ENCODE results near the gene PRKRA.

DNA sequence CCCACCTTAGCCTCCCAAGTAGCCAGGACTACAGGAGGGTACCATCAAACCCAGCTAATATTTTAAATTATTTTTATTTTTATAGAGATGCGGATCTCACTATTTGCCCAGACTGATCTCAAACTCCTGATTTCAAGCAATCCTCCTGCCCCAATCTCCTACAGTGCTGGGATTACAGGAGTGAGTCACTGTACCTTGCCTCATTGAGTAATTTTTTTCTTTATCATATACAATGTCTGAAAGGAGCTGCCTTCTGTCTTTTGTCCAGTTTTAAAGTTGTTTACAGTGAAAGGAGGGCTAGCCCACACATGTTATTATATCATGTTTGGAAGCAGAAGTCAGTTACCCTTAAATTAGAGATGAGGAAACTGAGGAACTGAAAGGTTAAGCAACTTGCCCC lies 32.5 kb downstream of the PRKRA start:
- TF ChIP-seq, protein P1, sequence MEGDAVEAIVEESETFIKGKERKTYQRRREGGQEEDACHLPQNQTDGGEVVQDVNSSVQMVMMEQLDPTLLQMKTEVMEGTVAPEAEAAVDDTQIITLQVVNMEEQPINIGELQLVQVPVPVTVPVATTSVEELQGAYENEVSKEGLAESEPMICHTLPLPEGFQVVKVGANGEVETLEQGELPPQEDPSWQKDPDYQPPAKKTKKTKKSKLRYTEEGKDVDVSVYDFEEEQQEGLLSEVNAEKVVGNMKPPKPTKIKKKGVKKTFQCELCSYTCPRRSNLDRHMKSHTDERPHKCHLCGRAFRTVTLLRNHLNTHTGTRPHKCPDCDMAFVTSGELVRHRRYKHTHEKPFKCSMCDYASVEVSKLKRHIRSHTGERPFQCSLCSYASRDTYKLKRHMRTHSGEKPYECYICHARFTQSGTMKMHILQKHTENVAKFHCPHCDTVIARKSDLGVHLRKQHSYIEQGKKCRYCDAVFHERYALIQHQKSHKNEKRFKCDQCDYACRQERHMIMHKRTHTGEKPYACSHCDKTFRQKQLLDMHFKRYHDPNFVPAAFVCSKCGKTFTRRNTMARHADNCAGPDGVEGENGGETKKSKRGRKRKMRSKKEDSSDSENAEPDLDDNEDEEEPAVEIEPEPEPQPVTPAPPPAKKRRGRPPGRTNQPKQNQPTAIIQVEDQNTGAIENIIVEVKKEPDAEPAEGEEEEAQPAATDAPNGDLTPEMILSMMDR (IDR thresholded peaks at IDR 0.05) = no peak
- TF ChIP-seq POLR2A (IDR thresholded peaks at IDR 0.05) = no peak
